ENCODE results near the gene SEZ6.

The SEZ6 gene

DNA sequence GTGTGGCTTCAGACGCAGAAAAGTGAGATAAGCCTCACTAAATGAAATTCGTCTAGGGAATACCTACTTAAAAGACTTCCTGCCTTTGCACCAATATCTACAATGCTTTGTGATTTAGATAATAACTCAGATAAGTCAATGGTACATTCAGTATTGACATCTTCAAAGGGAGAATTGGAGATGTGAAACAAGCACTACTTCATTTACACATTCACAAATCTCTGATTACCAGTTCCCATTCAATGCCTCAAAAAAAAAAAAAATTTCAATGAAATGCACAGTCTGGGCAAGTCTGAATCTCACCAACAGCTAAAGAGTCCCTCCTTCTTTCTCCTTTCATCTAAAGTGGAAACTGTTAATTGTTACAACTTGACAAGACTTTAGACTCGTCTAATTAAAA lies 58.2 kb downstream of the SEZ6 start:
- H3K4me3 ChIP-seq (ENCODE audit: severe bottlenecking): peak overlapping the region; percentile 47
- peak overlapping the region; percentile 86 for H3K27ac ChIP-seq (ENCODE audit: poor library complexity, severe bottlenecking)
- H3K9me3 ChIP-seq (ENCODE audit: severe bottlenecking): no peaks in the 10 kb centered on the region
- ATAC-seq (ENCODE audit: low read depth) (no peak), DNase-seq (ENCODE audit: low spot score) (no peak)
- peaks cover 48% of the 10 kb centered on the region for H3K36me3 ChIP-seq (ENCODE audit: low read depth)
- H3K4me1 ChIP-seq (ENCODE audit: insufficient read depth, poor library complexity, severe bottlenecking): peaks cover 29% of the 10 kb centered on the region
- H3K27me3 ChIP-seq (ENCODE audit: insufficient read depth, poor library complexity, severe bottlenecking): no peaks in the 10 kb centered on the region
- TF ChIP-seq, protein P1, sequence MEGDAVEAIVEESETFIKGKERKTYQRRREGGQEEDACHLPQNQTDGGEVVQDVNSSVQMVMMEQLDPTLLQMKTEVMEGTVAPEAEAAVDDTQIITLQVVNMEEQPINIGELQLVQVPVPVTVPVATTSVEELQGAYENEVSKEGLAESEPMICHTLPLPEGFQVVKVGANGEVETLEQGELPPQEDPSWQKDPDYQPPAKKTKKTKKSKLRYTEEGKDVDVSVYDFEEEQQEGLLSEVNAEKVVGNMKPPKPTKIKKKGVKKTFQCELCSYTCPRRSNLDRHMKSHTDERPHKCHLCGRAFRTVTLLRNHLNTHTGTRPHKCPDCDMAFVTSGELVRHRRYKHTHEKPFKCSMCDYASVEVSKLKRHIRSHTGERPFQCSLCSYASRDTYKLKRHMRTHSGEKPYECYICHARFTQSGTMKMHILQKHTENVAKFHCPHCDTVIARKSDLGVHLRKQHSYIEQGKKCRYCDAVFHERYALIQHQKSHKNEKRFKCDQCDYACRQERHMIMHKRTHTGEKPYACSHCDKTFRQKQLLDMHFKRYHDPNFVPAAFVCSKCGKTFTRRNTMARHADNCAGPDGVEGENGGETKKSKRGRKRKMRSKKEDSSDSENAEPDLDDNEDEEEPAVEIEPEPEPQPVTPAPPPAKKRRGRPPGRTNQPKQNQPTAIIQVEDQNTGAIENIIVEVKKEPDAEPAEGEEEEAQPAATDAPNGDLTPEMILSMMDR (IDR thresholded peaks at IDR 0.05; ENCODE audit: poor library complexity, severe bottlenecking): no peak

DNA sequence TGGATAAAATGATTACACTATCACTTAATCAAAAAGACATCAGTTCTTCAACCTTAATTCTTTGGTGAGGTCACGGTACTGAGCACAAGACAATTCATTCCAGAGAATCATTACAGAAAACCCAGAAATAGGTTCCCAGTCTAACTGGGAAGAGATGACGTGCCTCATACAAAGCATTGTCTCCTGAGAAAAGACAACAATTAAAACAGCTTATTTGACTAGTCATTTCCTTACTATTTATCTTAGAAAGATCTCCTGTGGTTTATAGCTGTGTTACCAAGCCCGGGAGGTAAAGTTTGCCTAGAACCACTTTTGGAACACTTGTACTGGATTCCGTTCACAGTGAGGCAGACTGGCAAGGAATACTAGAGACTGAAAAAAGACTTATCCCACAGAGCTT lies 59.6 kb downstream of the SEZ6 start:
- H3K27me3 ChIP-seq (ENCODE audit: insufficient read depth, poor library complexity, severe bottlenecking): no peaks in the 10 kb centered on the region
- H3K27ac ChIP-seq (ENCODE audit: poor library complexity, severe bottlenecking): peak overlapping the region; percentile 86
- H3K36me3 ChIP-seq (ENCODE audit: low read depth): peaks cover 57% of the 10 kb centered on the region
- no peak for DNase-seq (ENCODE audit: low spot score)
- TF ChIP-seq, protein P1 (IDR thresholded peaks at IDR 0.05; ENCODE audit: poor library complexity, severe bottlenecking): no peak
- peaks cover 29% of the 10 kb centered on the region for H3K4me1 ChIP-seq (ENCODE audit: insufficient read depth, poor library complexity, severe bottlenecking)
- no peaks in the 10 kb centered on the region for H3K9me3 ChIP-seq (ENCODE audit: severe bottlenecking)
- no peak overlapping the region for H3K4me3 ChIP-seq (ENCODE audit: severe bottlenecking)
- ATAC-seq (ENCODE audit: low read depth): peak; percentile 50

DNA sequence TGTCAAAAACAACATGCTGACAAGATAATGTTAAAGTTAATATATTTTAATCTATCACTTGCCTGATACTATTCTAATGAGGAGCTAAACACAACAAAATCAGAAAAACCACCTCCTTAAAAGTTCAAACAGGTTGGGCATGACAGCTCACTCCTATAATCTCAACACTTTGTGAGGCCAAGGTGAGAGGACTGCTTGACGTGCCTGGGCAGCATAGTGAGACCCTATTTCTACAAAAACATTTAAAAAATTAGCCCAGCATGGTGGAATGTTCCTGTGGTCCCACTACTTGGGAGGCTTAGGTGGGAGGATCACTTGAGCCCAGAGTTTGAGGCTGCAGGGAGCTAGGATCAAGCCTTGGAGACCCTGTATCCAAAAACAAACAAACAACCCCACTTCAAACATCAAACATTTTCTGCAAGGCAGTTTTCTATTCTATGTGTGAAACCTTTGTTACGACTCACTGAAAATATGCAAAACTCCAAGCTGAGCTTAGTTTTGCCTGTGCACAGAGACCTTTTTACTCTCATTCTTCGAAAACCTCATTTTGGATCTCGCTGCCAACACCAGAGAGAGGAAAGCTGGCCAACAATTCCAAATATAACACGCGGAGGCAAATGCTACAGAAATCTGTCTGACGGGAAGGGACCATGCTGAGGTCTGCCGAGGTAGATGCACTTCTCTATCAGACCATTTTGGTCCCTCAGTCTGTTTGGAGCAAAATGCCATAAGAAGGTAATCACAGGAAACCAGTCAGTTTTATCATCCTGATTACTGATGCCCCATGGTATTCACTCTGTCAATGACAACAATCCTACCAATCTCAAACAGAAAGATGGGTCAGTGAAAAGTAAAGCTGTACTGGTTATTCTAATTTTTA lies 60.7 kb downstream of the SEZ6 start:
- TF ChIP-seq, protein P1 (IDR thresholded peaks at IDR 0.05; ENCODE audit: poor library complexity, severe bottlenecking): no peak
- DNase-seq (ENCODE audit: low spot score): no peak
- no peak overlapping the region for H3K4me3 ChIP-seq (ENCODE audit: severe bottlenecking)
- no peak for ATAC-seq (ENCODE audit: low read depth)
- H3K27ac ChIP-seq (ENCODE audit: poor library complexity, severe bottlenecking): peak overlapping the region; percentile 86
- peaks cover 57% of the 10 kb centered on the region for H3K36me3 ChIP-seq (ENCODE audit: low read depth)
- no peaks in the 10 kb centered on the region for H3K27me3 ChIP-seq (ENCODE audit: insufficient read depth, poor library complexity, severe bottlenecking)
- H3K9me3 ChIP-seq (ENCODE audit: severe bottlenecking): no peaks in the 10 kb centered on the region
- H3K4me1 ChIP-seq (ENCODE audit: insufficient read depth, poor library complexity, severe bottlenecking): peaks cover 29% of the 10 kb centered on the region

DNA sequence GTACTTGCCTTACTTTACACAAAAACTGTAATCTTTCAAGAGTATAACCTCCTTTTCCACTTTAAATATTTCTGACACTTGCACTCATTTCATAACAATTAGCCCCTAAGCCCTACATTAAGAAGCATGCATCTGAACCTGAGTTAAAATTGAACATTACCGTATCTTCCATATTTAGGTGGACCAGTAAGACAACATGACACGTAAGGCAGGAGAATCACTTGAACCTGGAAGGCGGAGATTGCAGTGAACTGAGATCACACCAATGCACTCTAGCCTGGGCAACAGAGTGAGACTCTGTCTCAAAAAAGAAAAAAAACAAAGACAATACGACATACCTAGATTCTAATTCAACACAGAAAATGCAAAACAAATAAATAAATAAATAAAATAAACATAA lies 61.5 kb downstream of the SEZ6 start:
- TF ChIP-seq, protein P1 (IDR thresholded peaks at IDR 0.05; ENCODE audit: poor library complexity, severe bottlenecking): no peak
- ATAC-seq (ENCODE audit: low read depth): no peak
- H3K4me3 ChIP-seq (ENCODE audit: severe bottlenecking): no peak overlapping the region
- no peaks in the 10 kb centered on the region for H3K9me3 ChIP-seq (ENCODE audit: severe bottlenecking)
- H3K36me3 ChIP-seq (ENCODE audit: low read depth): peaks cover 57% of the 10 kb centered on the region
- no peak for DNase-seq (ENCODE audit: low spot score)
- H3K27me3 ChIP-seq (ENCODE audit: insufficient read depth, poor library complexity, severe bottlenecking): no peaks in the 10 kb centered on the region
- H3K27ac ChIP-seq (ENCODE audit: poor library complexity, severe bottlenecking): peak overlapping the region; percentile 86
- H3K4me1 ChIP-seq (ENCODE audit: insufficient read depth, poor library complexity, severe bottlenecking): peaks cover 29% of the 10 kb centered on the region

DNA sequence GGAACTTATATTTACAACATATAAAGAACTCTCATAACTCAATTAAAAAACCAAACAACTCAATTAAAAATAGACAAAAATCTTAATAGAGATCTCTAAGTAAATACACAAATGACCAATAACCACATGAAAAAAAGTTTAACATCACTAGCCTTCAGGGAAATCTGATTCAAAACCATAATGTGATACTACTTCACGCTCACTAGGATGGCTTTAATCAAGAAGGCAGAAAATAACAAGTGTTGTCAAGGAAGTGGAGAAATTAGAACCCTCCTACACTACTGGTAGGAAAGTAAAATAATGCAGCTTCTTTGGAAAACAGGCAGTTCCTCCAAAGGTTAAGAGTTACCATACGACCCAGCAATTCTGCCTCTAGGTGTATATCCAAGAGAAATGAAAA lies 62.9 kb downstream of the SEZ6 start:
- DNase-seq (ENCODE audit: low spot score) (no peak), ATAC-seq (ENCODE audit: low read depth) (no peak)
- H3K9me3 ChIP-seq (ENCODE audit: severe bottlenecking): no peaks in the 10 kb centered on the region
- H3K27ac ChIP-seq (ENCODE audit: poor library complexity, severe bottlenecking): no peak overlapping the region
- TF ChIP-seq, protein P1 (IDR thresholded peaks at IDR 0.05; ENCODE audit: poor library complexity, severe bottlenecking): no peak
- H3K4me3 ChIP-seq (ENCODE audit: severe bottlenecking): no peak overlapping the region
- peaks cover 50% of the 10 kb centered on the region for H3K36me3 ChIP-seq (ENCODE audit: low read depth)
- peaks cover 30% of the 10 kb centered on the region for H3K4me1 ChIP-seq (ENCODE audit: insufficient read depth, poor library complexity, severe bottlenecking)
- H3K27me3 ChIP-seq (ENCODE audit: insufficient read depth, poor library complexity, severe bottlenecking): no peaks in the 10 kb centered on the region

All from RWPE2 (cell line).